ENCODE measurements around the gene EDC3.

GRCh38 chr15:74663303-74664027 is 32.4 kb downstream of the EDC3 start:
- TF ChIP-seq EP300 (IDR thresholded peaks at IDR 0.05) (no peak), CTCF (IDR thresholded peaks at IDR 0.05) (no peak)
